B cell (primary cell): Measurements from ENCODE around the gene GALNT7.

ENCODE experiments used
- EZH2 ChIP-seq: IDR thresholded peaks from 2 replicates; pipeline ENCODE4 v1.6.1; 2012; ENCODE audit warnings: borderline replicate concordance, low read depth, mild to moderate bottlenecking, moderate library complexity, low read length; ENCODE audit not compliant: insufficient read depth, poor library complexity, severe bottlenecking
- TF ChIP-seq, protein P1 (sequence below): fragments of 200-600 bp; IDR thresholded peaks from one replicate; pipeline ENCODE4 v1.8.0; 2022; ENCODE audit warnings: antibody characterized with exemption, mild to moderate bottlenecking

GRCh38 chr4:173187732-173188131 lies 19.1 kb downstream of the GALNT7 start:
- TF ChIP-seq, protein P1, sequence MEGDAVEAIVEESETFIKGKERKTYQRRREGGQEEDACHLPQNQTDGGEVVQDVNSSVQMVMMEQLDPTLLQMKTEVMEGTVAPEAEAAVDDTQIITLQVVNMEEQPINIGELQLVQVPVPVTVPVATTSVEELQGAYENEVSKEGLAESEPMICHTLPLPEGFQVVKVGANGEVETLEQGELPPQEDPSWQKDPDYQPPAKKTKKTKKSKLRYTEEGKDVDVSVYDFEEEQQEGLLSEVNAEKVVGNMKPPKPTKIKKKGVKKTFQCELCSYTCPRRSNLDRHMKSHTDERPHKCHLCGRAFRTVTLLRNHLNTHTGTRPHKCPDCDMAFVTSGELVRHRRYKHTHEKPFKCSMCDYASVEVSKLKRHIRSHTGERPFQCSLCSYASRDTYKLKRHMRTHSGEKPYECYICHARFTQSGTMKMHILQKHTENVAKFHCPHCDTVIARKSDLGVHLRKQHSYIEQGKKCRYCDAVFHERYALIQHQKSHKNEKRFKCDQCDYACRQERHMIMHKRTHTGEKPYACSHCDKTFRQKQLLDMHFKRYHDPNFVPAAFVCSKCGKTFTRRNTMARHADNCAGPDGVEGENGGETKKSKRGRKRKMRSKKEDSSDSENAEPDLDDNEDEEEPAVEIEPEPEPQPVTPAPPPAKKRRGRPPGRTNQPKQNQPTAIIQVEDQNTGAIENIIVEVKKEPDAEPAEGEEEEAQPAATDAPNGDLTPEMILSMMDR: no peak
- no peak for TF ChIP-seq EZH2
